ES-I3 (cell line): ENCODE measurements around the gene ABCB8.
A peak's percentile ranks its signal among the peaks of the same experiment; 100 is the strongest.

Experiments used
- H3K36me3 ChIP-seq: 2 replicates; pipeline ENCODE4 v1.6.1; 2013; ENCODE audit warnings: mild to moderate bottlenecking, low read length, control low read depth, moderate library complexity; ENCODE audit not compliant: insufficient read depth
- H3K4me1 ChIP-seq: 2 replicates; pipeline ENCODE4 v1.6.1; 2013; ENCODE audit warnings: mild to moderate bottlenecking, control low read depth, low read length; ENCODE audit not compliant: insufficient read depth
- H3K9ac ChIP-seq: 2 replicates; pipeline ENCODE4 v1.6.1; 2013; ENCODE audit warnings: low read depth, mild to moderate bottlenecking, low read length, moderate library complexity
- H3K9me3 ChIP-seq: 2 replicates; pipeline ENCODE4 v1.6.1; 2013; ENCODE audit warnings: mild to moderate bottlenecking, low read length, moderate library complexity; ENCODE audit not compliant: control insufficient read depth, insufficient read depth

Gene ABCB8

DNA sequence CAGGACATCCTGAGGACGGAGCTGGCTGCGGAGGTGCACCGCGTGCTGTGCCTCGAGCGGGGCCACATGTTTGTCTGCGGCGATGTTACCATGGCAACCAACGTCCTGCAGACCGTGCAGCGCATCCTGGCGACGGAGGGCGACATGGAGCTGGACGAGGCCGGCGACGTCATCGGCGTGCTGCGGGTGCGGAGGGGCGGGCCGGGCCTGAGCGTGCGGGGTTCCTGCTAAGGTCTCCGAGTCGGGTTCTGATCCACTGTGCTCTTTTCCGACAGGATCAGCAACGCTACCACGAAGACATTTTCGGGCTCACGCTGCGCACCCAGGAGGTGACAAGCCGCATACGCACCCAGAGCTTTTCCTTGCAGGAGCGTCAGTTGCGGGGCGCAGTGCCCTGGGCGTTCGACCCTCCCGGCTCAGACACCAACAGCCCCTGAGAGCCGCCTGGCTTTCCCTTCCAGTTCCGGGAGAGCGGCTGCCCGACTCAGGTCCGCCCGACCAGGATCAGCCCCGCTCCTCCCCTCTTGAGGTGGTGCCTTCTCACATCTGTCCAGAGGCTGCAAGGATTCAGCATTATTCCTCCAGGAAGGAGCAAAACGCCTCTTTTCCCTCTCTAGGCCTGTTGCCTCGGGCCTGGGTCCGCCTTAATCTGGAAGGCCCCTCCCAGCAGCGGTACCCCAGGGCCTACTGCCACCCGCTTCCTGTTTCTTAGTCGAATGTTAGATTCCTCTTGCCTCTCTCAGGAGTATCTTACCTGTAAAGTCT is 14.3 kb upstream of the ABCB8 start:
- peak overlapping the region; percentile 51; the same call in 1 of the 2 replicates for H3K9ac ChIP-seq
- H3K4me1 ChIP-seq, result peaks cover 14% of the 10 kb centered on the region
- no peaks in the 10 kb centered on the region for H3K9me3 ChIP-seq
- H3K36me3 ChIP-seq, result no peaks in the 10 kb centered on the region

DNA sequence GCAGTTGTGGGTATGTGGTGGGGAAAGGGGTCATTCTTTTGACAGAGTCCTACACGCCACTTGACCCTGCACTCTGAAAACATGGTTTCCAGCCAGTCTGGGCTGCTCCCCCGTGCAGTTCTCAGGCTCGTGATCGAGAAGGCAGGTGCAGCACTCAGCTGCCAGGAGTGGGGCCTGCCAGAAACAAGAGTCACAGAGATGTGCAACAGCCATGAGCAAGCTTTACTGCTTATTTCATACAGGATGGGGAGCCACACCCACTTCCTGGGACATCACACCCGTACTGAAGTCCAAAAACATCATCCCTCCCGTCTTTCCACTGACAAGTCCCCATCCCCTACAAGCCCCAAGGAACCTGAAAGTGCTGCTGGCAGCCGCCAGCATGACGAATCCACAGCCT is 13.3 kb upstream of the ABCB8 start:
- no peaks in the 10 kb centered on the region for H3K36me3 ChIP-seq
- peaks cover 16% of the 10 kb centered on the region for H3K4me1 ChIP-seq
- peaks cover 4% of the 10 kb centered on the region; the same call in 1 of the 2 replicates for H3K9me3 ChIP-seq
- H3K9ac ChIP-seq, result no peak overlapping the region

DNA sequence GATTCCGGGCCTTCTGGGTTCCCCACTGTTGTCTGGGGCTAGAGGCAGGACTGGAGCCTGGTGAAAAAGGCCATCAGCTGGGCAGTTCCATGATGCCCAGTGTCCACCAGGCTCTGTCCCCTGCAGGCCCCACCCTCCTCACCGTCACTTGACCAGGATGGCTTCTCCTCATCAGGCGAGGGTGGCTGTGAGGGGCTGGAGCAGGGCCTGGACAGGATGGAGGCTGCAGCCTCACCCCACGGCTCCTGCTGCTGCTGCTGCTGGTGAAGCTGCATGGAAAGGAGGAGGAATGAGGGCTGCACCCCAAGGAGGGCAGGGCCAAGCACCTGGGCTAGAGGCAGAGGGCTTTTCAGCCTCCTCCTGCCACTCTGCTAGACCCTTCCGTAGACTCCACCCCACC is 12.3 kb upstream of the ABCB8 start:
- H3K36me3 ChIP-seq, result no peaks in the 10 kb centered on the region
- peaks cover 19% of the 10 kb centered on the region for H3K4me1 ChIP-seq
- H3K9ac ChIP-seq, result no peak overlapping the region
- peaks cover 4% of the 10 kb centered on the region; the same call in 1 of the 2 replicates for H3K9me3 ChIP-seq

DNA sequence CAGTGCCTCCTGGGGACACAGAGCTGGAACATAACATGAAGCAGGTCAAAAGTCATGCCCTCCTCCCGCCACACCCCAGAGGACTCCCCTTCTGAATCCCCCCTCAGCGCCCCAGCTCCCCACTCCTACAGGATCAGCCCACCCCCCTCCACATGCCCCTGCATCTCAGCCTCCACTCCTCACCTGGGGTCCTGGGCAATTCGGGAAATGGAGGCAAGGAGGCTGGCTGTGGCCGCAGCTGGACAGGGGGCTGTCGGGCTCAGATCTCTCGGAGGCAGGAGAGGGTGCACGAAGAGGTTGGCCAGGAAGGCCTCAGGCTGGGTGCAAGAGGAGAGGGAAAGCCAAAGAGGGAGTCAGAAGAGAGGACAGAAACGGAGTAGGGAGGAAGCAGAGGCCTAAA is 11.7 kb upstream of the ABCB8 start:
- Histone ChIP-seq H3K9me3 (peaks cover 4% of the 10 kb centered on the region; the same call in 1 of the 2 replicates), H3K36me3 (no peaks in the 10 kb centered on the region), H3K9ac (no peak overlapping the region), H3K4me1 (peaks cover 18% of the 10 kb centered on the region)

DNA sequence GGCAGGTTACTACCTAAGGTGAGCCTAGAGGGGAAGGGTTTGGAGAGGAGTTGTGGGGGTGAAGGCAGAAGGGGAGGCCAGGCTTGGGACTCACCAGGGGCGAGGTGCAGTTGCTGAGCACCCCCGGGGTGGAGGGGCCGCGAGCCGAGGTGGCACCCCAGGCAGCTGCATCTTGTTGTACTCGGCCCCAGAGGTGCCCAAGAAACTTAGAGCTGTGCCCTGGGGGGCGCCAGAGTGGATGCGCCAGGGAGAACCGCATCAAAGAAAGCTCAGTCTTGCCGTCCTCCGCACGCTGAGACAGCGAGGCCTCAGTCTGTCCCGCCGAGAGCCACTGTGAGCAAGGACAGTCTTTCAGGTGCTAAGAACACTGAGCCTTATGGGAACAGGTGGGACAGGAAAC is 11.3 kb upstream of the ABCB8 start:
- no peaks in the 10 kb centered on the region for H3K36me3 ChIP-seq
- H3K9me3 ChIP-seq, result peaks cover 4% of the 10 kb centered on the region; the same call in 1 of the 2 replicates
- no peak overlapping the region for H3K9ac ChIP-seq
- H3K4me1 ChIP-seq, result peaks cover 18% of the 10 kb centered on the region

DNA sequence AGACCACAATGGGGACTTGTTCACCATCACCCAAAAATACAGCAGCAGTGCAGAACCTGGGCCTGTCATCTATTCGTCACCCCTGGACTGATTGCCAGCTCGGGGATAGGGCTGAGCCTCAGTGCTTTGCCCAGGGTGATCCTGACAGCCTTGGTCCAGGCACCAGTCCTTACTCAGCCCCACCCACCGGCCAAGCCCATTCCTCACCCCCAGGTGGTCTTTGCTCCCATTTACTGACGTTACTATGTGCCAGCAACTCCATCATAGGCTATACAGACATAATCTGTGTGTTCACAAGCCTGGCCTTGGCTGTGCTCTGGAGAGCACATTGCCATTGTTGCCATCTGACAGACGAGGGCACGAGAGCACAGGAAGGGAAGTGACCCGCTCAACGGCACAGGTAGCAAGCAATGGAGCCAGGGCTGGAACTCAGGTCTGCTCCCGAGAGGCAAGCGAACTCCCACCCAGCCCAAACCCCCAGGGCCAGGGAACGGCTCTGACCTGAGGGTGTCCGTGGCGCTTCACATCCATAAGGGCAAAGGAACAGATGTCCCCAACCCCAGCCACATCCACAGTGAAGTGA is 10.8 kb upstream of the ABCB8 start:
- Histone ChIP-seq H3K4me1 (peaks cover 14% of the 10 kb centered on the region), H3K9ac (peak overlapping the region; percentile 24; the same call in 1 of the 2 replicates), H3K36me3 (no peaks in the 10 kb centered on the region)

DNA sequence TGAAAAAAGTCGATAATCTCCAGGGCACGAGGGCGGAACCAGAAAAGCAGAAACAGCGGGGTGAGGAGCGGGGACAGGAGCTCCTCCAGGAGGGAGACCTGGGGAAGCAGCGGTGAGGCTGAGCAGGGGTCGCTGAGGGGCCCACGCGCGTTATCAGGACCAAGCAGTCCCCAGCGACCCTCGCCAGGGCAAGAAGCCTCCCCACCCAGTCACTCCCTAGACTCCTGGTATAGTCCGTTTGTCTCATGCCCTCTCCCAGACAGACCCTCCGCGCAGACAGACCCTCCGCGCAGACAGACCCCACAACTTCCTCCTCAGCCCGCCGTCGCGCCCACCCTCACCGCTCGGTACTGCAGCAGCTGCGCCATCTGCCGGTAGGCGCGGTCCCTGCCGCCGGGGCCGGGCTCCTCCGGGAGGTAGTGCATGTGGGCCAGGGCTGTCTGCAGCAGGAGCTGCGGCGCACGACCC is 10.3 kb upstream of the ABCB8 start:
- H3K9me3 ChIP-seq, result peaks cover 4% of the 10 kb centered on the region; the same call in 1 of the 2 replicates
- H3K36me3 ChIP-seq, result no peaks in the 10 kb centered on the region
- peaks cover 11% of the 10 kb centered on the region; the same call in 1 of the 2 replicates for H3K4me1 ChIP-seq
- peak overlapping the region; percentile 24 for H3K9ac ChIP-seq

More for the DNA sequence above, 10.8 kb upstream of the ABCB8 start:
- H3K9me3 ChIP-seq, result peaks cover 4% of the 10 kb centered on the region; the same call in 1 of the 2 replicates

DNA sequence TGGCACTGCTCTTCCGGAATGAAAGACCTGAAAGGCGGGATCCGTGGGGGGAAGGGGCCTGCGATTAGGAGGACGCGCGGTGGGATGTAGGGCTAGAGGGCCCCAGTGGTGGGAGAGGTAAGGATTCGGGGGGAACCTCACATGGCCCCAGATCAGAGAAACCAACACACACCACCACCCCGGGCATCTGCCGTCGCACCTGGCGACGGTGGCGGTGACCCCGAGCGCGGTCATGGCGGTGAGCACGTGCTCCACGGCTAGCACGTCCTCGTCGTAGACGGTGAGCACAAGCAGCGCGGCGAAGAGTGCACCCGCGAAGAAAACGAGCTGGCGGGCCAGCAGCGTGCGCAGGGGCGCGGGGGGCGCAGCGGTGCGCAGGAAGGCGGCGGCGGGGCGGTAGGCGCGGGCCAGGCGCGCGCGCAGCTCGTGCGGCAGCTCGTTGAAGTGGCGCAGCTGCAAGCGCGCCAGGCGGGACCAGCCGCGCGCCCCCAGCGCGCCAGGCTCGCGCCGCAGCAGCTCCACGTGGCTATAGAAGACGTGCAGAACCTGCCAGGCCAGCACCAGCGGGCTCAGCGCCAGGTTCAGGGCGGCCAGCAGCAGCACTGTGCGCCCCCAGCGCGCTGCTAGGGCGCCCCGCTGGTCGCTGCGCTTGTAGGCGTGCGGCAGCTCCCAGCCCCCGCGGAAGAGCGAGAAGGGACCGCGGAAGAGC is 9.7 kb upstream of the ABCB8 start:
- Histone ChIP-seq H3K36me3 (no peaks in the 10 kb centered on the region), H3K4me1 (peaks cover 11% of the 10 kb centered on the region; the same call in 1 of the 2 replicates), H3K9ac (peak overlapping the region; percentile 24; the same call in 1 of the 2 replicates), H3K9me3 (peaks cover 4% of the 10 kb centered on the region; the same call in 1 of the 2 replicates)

DNA sequence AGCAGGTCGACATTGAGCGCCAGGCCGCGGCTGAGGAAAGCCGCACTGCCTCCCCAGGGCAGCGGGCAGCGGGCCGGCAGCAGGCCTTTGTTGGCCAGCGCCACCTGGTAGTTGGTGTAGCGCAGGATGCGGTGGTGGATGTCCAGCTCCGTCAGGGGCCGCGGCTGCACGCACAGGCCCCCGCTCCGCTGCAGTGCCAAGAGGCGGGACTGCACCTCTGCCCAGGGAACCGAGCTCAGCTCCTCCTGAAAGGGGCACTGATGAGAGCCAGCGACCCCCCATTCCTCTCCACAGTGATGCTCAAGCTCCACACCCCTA is 9.2 kb upstream of the ABCB8 start:
- Histone ChIP-seq H3K9ac (no peak overlapping the region), H3K9me3 (peaks cover 4% of the 10 kb centered on the region; the same call in 1 of the 2 replicates)

DNA sequence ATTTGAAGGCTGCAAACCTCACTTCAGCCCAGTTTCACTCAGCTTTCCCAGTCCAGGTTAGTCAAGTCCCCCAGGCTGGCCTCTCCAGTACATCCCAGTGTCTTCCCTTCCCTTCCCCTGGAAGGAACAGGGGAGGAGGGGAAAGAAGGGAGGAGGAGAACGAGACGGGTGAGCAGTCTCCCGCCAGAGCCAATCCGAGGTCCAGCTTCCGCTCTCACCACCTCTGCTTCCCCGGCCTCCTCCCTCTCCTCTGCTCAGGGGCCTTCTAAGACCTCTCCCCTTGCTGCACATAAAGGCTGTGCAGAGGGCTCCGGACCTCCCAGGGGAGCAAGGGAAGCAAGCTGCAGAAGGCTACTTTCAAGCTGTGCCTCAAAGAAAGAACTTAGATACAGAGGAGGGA is 8.0 kb upstream of the ABCB8 start:
- H3K9ac ChIP-seq, result no peak overlapping the region
- H3K9me3 ChIP-seq, result peaks cover 4% of the 10 kb centered on the region; the same call in 1 of the 2 replicates
- H3K36me3 ChIP-seq, result no peaks in the 10 kb centered on the region
- H3K4me1 ChIP-seq, result peaks cover 11% of the 10 kb centered on the region; the same call in 1 of the 2 replicates

More for the DNA sequence above, 9.2 kb upstream of the ABCB8 start:
- Histone ChIP-seq H3K36me3 (no peaks in the 10 kb centered on the region), H3K4me1 (peaks cover 11% of the 10 kb centered on the region; the same call in 1 of the 2 replicates)

DNA sequence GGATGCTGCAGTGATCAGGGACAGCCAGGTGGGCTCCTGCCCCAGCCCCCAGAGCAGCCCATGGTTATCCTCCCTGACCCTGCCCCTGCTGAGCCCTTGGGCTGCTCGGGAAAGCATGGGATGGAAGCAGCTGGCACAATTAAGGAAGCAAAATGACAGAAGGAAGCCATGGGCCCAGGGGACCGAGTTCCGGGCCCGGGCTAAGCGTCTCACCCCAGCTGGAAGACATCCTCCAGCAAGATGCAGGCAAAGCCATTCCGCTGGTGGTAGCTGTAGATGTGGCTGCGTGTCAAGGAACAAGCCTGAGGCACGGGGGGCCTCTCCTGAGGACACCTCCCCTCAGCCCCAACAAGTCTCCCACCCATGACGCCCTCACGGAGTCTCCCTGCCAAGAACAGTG is 5.0 kb upstream of the ABCB8 start:
- Histone ChIP-seq H3K9me3 (peaks cover 4% of the 10 kb centered on the region; the same call in 1 of the 2 replicates), H3K9ac (no peak overlapping the region), H3K4me1 (peaks cover 11% of the 10 kb centered on the region; the same call in 1 of the 2 replicates), H3K36me3 (no peaks in the 10 kb centered on the region)

DNA sequence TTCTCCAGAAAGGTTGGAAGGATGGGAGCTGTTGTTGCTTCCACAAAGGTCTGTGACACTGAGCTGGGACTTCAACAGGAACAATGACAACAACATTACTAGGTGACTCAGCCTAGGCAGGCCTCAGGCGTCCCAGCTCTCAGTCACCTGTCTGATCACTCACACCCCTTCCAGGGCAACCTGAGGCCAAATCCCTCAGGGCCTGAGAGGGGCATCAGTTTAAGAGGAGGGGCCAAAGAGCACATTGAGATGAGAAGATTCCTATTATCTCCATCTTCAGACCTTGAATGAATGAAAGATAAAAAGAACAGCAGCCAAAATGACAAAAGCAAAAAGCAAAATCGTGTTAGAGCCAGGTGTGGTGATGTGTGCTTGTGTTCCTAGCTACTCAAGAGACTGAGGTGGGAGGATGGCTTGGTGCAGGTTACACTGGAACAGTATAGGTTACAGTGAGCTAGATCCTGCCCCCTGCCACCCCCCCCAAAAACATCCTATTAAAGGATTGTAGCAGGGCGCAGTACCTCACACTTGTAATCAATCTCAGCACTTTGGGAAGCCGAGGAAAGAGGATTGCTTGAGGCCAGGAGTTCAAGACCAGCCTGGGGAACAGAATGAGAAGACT is 3.7 kb upstream of the ABCB8 start, which contains the start of gene ATG9B:
TSS of gene ATG9B (minus strand) at position 60 of the 622 bp plus-strand sequence. CDS start 71 bp downstream, outside the sequence.
- no peaks in the 10 kb centered on the region for H3K36me3 ChIP-seq
- H3K4me1 ChIP-seq, result peaks cover 11% of the 10 kb centered on the region; the same call in 1 of the 2 replicates
- no peak within 1 kb of the TSS for H3K9ac ChIP-seq
- no peaks in the 10 kb centered on the region for H3K9me3 ChIP-seq

DNA sequence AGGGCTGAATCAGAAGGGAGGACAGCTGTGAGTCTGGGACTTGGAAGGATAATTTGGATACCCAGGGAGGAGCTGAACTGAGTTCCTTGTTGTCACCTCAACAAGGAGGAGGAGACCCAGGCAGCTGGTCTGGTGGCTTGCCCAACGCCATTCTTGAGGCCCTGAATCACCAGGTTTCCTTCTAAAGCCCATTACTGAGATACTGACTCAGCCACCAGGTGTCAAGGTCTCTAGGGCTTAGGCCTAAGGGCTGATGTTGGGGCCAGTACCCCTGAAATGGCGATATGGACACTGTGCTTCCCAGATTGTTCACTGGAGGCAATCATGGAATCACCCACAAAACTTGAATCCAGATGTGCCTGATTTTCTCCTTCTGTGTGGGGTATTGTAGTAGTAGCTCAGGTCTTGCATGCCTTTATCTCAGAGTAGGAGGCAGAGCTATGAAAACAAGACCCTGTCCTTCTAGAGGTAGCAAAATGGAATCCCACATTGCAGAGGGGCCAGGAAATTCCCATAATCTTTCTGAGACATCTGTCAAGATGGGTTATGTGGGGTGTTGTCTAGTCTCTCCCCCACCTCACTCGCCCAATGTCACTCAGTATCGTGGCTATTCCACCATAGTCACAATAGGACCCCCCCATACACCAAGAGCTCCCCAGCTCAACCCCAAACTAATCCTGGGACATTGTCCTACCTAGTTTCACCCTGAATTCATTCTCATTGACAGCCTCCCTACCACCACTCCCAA is 2.2 kb upstream of the ABCB8 start:
- H3K4me1 ChIP-seq, result no peaks in the 10 kb centered on the region; the same call in 1 of the 2 replicates
- no peaks in the 10 kb centered on the region for H3K36me3 ChIP-seq
- no peak overlapping the region for H3K9ac ChIP-seq
- H3K9me3 ChIP-seq, result no peaks in the 10 kb centered on the region
